Thyroid gland (tissue), 4 donors: ENCODE data around the gene PRDM4.

Experiments
- POLR2A ChIP-seq, 2 donors: fragments of 450-650 bp; IDR thresholded peaks; one replicate each; pipeline ENCODE4 v1.6.1; 2017; ENCODE audit warnings: antibody characterized with exemption in 2 of 2, mild to moderate bottlenecking in 2 of 2, moderate library complexity in 1 of 2
- TF ChIP-seq, protein P1 (sequence below), 6 experiments: fragments of 200-600 bp in 3 of 6; fragments of 450-650 bp in 3 of 6; sonication (generic) in 3 of 6; IDR thresholded peaks; one replicate each; pipeline ENCODE4 v1.5.1; 2016 to 2019; ENCODE audit warnings: antibody characterized with exemption in 6 of 6, mild to moderate bottlenecking in 2 of 6, inconsistent platforms in 1 of 6, moderate library complexity in 1 of 6

DNA sequence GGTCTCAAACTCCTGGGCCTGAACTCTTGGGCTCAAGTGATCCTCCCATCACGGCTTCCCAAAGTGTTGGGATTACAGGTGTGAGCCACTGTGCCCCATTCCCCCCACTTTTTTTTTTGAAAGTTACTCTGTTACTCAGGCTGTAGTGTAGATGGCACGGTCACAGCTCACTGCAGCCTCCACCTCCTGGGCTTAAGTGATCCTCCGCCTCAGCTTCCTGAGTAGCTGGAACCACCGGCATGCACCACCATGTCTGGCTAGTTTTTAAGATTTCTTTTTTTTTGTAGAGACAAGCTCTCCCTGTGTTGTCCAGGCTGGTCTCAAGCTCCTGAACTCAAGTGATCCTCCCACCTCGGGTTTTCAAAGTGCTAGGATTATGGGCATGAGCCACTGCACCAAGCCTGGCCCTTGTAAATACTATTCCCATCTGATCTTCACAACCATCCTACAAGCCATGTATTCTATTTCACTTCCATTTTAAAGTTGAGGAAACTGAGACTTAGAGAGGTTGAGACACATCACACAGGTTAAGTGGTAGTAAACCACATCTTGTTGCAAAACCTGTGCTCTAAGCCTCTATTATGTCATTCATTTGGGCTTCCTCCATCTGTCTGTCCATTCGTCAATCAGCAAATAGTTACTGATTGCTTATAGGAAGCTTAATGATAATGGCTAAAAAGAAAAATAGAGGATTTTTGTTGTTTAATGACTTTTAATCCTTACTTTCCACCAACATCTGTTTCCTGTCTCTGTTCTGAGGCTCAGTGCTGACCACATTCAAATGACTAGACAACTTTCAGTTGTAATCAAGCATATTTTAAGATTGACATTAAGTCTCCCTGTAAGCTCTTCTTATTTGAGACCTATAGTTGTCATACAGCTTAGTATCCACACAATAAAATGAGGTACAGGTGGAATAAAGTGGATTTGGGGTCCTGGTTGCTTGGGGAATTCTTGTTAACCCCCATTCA lies 22.8 kb upstream of the PRDM4 start:
- TF ChIP-seq, protein P1, sequence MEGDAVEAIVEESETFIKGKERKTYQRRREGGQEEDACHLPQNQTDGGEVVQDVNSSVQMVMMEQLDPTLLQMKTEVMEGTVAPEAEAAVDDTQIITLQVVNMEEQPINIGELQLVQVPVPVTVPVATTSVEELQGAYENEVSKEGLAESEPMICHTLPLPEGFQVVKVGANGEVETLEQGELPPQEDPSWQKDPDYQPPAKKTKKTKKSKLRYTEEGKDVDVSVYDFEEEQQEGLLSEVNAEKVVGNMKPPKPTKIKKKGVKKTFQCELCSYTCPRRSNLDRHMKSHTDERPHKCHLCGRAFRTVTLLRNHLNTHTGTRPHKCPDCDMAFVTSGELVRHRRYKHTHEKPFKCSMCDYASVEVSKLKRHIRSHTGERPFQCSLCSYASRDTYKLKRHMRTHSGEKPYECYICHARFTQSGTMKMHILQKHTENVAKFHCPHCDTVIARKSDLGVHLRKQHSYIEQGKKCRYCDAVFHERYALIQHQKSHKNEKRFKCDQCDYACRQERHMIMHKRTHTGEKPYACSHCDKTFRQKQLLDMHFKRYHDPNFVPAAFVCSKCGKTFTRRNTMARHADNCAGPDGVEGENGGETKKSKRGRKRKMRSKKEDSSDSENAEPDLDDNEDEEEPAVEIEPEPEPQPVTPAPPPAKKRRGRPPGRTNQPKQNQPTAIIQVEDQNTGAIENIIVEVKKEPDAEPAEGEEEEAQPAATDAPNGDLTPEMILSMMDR (IDR thresholded peaks at IDR 0.05): no peak
- TF ChIP-seq POLR2A (IDR thresholded peaks at IDR 0.05): no peak
